Body of pancreas (tissue), 4 donors: ENCODE data around the gene HTATSF1. TPM values are rescaled to one million over a fixed set of nuclear protein-coding genes. Genes with fewer than 3 reads are reported as not detected.

ENCODE experiments used
- ATAC-seq: fragments of 150-250 bp; one replicate; pipeline ENCODE4 v1.9.1; 2016
- DNase-seq, 4 donors: peaks; one replicate each; pipeline ENCODE4 v3.0.0-alpha.2; 2019
- H3K27ac ChIP-seq, 4 donors: fragments of 200-600 bp; sonication (generic); 1 replicate in 3 of 4; 2 replicates in 1 of 4; pipeline versions ENCODE4 v1.5.1 to v1.6.1; 2016 to 2019; ENCODE audit warnings: mild to moderate bottlenecking in 1 of 4, mixed read lengths in 1 of 4, moderate library complexity in 1 of 4
- H3K27me3 ChIP-seq, 2 donors: fragments of 200-600 bp; sonication (generic); one replicate each; pipeline ENCODE4 v1.6.0; 2016; ENCODE audit warnings: mild to moderate bottlenecking in 1 of 2
- H3K36me3 ChIP-seq, 2 donors: fragments of 200-600 bp; sonication (generic); replicated peaks in 1 of 2; 2 replicates each; pipeline ENCODE4 v1.5.1; 2016; ENCODE audit warnings: low read depth in 2 of 2; ENCODE audit not compliant: insufficient read depth in 1 of 2
- H3K4me1 ChIP-seq: fragments of 200-600 bp; sonication (generic); one replicate; pipeline ENCODE4 v1.6.0; 2016
- H3K4me3 ChIP-seq, 2 donors: fragments of 200-600 bp; sonication (generic); 1 replicate in 1 of 2; 2 replicates in 1 of 2; pipeline ENCODE4 v1.5.1; 2016 to 2019
- H3K9me3 ChIP-seq, 3 donors: fragments of 200-600 bp; sonication (generic); 1 replicate in 2 of 3; 2 replicates in 1 of 3; pipeline ENCODE4 v1.5.1; 2016
- POLR2A ChIP-seq, 3 donors: fragments of 450-650 bp; IDR thresholded peaks; one replicate each; pipeline ENCODE4 v1.6.1; 2016; ENCODE audit warnings: antibody characterized with exemption in 3 of 3, mild to moderate bottlenecking in 2 of 3
- WGBS, 2 donors: methylation state at CpG; one replicate each; pipeline ENCODE4 v1.1.5; 2017; 5-methylcytosine and 5-hydroxymethylcytosine counted together
- intact Hi-C: fragments of 100-400 bp; cut with DNase I; formaldehyde crosslinking; loops from one replicate; pipeline ENCODE4 v1.15.1; 2023
- total RNA-seq, 2 donors: library from RNA; depleted of rRNA; stranded (reverse); fragments of >200 nt; gene quantifications; one replicate each; pipeline ENCODE4 v1.1.0, GENCODE V29; 2016
- TF ChIP-seq, protein P1 (sequence below), 7 experiments: fragments of 450-650 bp in 4 of 7; fragments of 200-600 bp in 3 of 7; sonication (generic) in 3 of 7; IDR thresholded peaks; one replicate each; pipeline ENCODE4 v1.5.1; 2016 to 2019; ENCODE audit warnings: antibody characterized with exemption in 7 of 7

Gene HTATSF1
- total RNA-seq, 2 donors from 2014 or later, result 27.8 to 44.2 TPM

DNA sequence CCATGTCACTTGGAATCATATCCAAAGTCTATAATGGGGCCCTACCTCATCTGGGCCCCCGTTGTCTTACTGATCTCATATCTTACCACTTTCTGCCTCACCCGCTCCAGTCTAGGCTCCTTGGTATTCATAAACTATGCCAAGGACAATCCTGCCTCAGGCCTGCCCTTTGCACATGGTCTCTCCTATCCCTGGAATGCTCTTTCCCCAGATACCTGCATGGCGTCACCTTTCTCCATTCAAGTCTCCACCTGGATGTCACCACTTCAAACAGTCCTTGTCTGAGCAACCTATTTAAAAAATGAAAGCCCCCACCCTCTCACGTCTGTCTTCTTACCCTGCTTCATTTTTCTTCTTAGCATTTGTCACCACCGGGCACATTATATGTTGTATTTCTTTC is 42.8 kb downstream of the HTATSF1 start:
- no peaks in the 10 kb centered on the region for H3K9me3 ChIP-seq
- DNase-seq (no peak), ATAC-seq (no peak)
- no peaks in the 10 kb centered on the region for H3K27me3 ChIP-seq
- no peaks in the 10 kb centered on the region for H3K4me1 ChIP-seq
- no peaks in the 10 kb centered on the region for H3K36me3 ChIP-seq
- no peak for TF ChIP-seq POLR2A (IDR thresholded peaks at IDR 0.05)
- TF ChIP-seq, protein P1, sequence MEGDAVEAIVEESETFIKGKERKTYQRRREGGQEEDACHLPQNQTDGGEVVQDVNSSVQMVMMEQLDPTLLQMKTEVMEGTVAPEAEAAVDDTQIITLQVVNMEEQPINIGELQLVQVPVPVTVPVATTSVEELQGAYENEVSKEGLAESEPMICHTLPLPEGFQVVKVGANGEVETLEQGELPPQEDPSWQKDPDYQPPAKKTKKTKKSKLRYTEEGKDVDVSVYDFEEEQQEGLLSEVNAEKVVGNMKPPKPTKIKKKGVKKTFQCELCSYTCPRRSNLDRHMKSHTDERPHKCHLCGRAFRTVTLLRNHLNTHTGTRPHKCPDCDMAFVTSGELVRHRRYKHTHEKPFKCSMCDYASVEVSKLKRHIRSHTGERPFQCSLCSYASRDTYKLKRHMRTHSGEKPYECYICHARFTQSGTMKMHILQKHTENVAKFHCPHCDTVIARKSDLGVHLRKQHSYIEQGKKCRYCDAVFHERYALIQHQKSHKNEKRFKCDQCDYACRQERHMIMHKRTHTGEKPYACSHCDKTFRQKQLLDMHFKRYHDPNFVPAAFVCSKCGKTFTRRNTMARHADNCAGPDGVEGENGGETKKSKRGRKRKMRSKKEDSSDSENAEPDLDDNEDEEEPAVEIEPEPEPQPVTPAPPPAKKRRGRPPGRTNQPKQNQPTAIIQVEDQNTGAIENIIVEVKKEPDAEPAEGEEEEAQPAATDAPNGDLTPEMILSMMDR (IDR thresholded peaks at IDR 0.05), result no peak
- no peak overlapping the region for H3K27ac ChIP-seq
- no peak overlapping the region for H3K4me3 ChIP-seq
- intact Hi-C loops, result loop anchor here (10.0 kb wide), 1 partner anchor 55 kb away; the partner anchor contains the start of gene BRS3
- WGBS, 2 donors, result 79 to 88% methylated on average over 5 of the region's 5 CpGs

DNA sequence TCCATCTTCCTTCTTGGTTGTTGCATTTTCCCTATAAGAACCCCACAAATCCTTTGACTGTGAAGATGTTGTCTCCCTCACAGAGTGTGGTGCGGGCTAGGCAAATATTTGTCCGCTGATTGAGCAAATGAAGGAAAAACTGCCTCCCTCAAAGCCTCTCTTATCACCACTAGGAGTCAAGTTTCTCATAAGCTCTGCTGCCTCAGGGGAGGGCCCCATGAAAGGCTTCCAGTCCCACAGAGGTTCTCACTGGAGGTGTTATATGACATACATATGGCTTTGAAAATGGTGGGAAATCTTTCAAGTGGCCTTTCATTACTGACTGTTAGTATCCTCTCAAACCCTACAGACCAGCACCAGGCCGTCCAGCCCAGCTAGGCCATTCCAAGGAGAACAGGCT is 43.9 kb downstream of the HTATSF1 start:
- DNase-seq, result no peak
- 47 to 50% methylated on average over 3 of the region's 3 CpGs for WGBS, 2 donors
- no peaks in the 10 kb centered on the region for H3K27me3 ChIP-seq
- ATAC-seq, result no peak
- intact Hi-C loops, result loop anchor here (10.0 kb wide), 1 partner anchor 56 kb away; the partner anchor contains the start of gene BRS3
- TF ChIP-seq POLR2A (IDR thresholded peaks at IDR 0.05), result no peak
- TF ChIP-seq, protein P1 (IDR thresholded peaks at IDR 0.05), result no peak
- H3K36me3 ChIP-seq, result no peaks in the 10 kb centered on the region
- no peak overlapping the region for H3K4me3 ChIP-seq
- no peaks in the 10 kb centered on the region for H3K9me3 ChIP-seq
- no peak overlapping the region for H3K27ac ChIP-seq
- H3K4me1 ChIP-seq, result no peaks in the 10 kb centered on the region

DNA sequence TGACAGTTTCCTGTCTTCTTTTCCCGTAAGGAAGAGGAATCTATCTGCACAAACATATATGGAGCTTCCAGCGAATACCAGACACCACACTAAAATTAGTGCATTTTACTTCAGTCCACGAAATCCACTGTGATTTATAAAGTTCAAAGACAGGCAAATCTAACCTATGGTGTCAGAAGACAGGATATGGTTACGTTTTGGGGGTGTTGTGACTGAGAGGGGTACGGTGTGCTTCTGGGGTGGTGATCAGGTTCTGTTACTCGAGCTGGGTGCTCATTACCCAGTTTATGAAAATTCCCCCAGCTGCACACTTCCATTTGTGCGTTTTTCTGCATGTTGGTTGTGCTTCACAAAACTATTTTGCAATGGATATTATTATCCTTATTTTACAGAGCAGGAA is 44.9 kb downstream of the HTATSF1 start:
- WGBS, 2 donors, result 75 to 76% methylated on average over 7 of the region's 7 CpGs
- ATAC-seq (no peak), DNase-seq (no peak)
- Histone ChIP-seq H3K4me3 (no peak overlapping the region), H3K9me3 (no peaks in the 10 kb centered on the region), H3K36me3 (no peaks in the 10 kb centered on the region), H3K27me3 (no peaks in the 10 kb centered on the region), H3K4me1 (no peaks in the 10 kb centered on the region), H3K27ac (no peak overlapping the region)
- intact Hi-C loops, result loop anchor here (10.0 kb wide), 1 partner anchor 57 kb away; the partner anchor contains the start of gene BRS3
- TF ChIP-seq POLR2A (IDR thresholded peaks at IDR 0.05), result no peak
- TF ChIP-seq, protein P1 (IDR thresholded peaks at IDR 0.05), result no peak

DNA sequence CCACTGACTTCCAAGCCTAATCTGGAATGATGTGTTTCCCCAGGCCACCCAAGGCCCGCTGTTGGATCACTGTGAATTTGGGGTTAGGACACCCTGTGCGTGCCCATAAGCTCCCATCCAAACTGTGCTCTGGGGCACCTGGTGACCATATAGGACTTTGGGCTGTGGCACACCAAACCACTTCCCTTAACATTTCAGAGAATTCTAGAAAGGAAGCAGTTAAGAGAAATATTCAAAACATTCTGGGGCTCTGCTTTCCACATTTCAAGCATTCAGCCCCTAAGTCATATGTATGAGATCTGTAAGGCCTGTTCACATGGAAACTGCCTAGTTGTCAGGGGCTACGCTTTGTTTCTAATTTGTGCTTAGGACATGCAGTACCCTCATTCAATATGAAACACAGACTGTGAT is 49.0 kb downstream of the HTATSF1 start:
- intact Hi-C loops, result loop anchor here (10.0 kb wide), 1 partner anchor 62 kb away; the partner anchor contains the start of gene BRS3
- ATAC-seq (no peak), DNase-seq (no peak)
- TF ChIP-seq, protein P1 (IDR thresholded peaks at IDR 0.05), result no peak
- WGBS, 2 donors, result 78 to 90% methylated on average over 2 to 3 of the region's 3 CpGs
- H3K4me1 ChIP-seq, result no peaks in the 10 kb centered on the region
- no peaks in the 10 kb centered on the region for H3K27me3 ChIP-seq
- no peaks in the 10 kb centered on the region for H3K36me3 ChIP-seq
- H3K27ac ChIP-seq, result no peak overlapping the region
- no peak overlapping the region for H3K4me3 ChIP-seq
- H3K9me3 ChIP-seq, result no peaks in the 10 kb centered on the region

DNA sequence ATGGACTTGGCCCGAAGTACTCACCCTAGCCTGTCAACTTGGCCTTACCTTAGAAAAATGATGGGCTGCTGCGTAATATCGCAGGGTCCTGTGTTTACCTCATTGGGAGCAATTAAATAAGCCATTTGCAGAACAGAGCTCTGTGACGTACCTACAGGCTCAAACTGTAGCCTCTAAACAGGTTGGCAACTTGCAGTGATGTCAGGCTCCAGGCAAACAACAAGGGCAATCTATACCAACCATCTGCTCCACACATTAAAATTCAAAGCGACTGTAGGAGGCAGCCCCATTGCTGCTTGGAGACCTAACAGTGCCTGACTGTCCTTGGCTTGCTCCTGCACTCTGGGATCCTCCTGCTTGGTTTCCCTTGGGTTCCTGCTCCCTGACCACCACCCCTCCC is 51.8 kb downstream of the HTATSF1 start:
- DNase-seq (no peak), ATAC-seq (no peak)
- whole genome bisulfite sequencing, 2 donors, result 71 to 76% methylated on average over 1 to 5 of the region's 5 CpGs
- Histone ChIP-seq H3K27me3 (no peaks in the 10 kb centered on the region), H3K4me3 (no peak overlapping the region), H3K4me1 (no peaks in the 10 kb centered on the region), H3K9me3 (no peaks in the 10 kb centered on the region), H3K27ac (no peak overlapping the region), H3K36me3 (no peaks in the 10 kb centered on the region)
- TF ChIP-seq, protein P1 (IDR thresholded peaks at IDR 0.05), result no peak
- TF ChIP-seq POLR2A (IDR thresholded peaks at IDR 0.05), result no peak
- intact Hi-C loops, result loop anchor here (10.0 kb wide), 1 partner anchor 64 kb away; the partner anchor contains the start of gene BRS3
